HEK293T (cell line): ENCODE measurements around the gene FBXL20.

Experiments used
- CTCF ChIA-PET: fragments of 350-600 bp; formaldehyde crosslinking; extraction: SDS; loops from one replicate; lab custom pipeline; 2021; ENCODE audit warnings: antibody characterized with exemption, inconsistent platforms; lab: Yijun Ruan, JAX
- POLR2A ChIA-PET: fragments of 350-600 bp; formaldehyde crosslinking; extraction: SDS; loops from one replicate; lab custom pipeline; 2020; ENCODE audit warnings: antibody characterized with exemption, inconsistent platforms; lab: Yijun Ruan, JAX
- DNase-seq: peaks from one replicate; pipeline ENCODE4 v3.0.0; 2012; ENCODE audit warnings: mixed read lengths; ENCODE audit errors: extremely low spot score
- ARNT ChIP-seq: fragments of 450-650 bp; IDR thresholded peaks from 2 replicates; pipeline ENCODE4 v1.6.1; 2017; ENCODE audit warnings: mild to moderate bottlenecking
- BHLHE40 ChIP-seq: fragments of 450-650 bp; IDR thresholded peaks from 2 replicates; pipeline ENCODE4 v1.6.1; 2016; ENCODE audit warnings: mild to moderate bottlenecking, moderate library complexity, borderline replicate concordance
- CTBP1 ChIP-seq: fragments of 450-650 bp; IDR thresholded peaks from 2 replicates; pipeline ENCODE4 v1.6.1; 2016; ENCODE audit warnings: borderline replicate concordance
- ELF4 ChIP-seq: fragments of 450-650 bp; IDR thresholded peaks from 2 replicates; pipeline ENCODE4 v1.6.1; 2017; ENCODE audit warnings: antibody characterized with exemption
- FOXA1 ChIP-seq: fragments of 450-650 bp; IDR thresholded peaks from 2 replicates; pipeline ENCODE4 v1.6.1; 2016; ENCODE audit warnings: mild to moderate bottlenecking
- FOXK2 ChIP-seq: fragments of 450-650 bp; IDR thresholded peaks from 2 replicates; pipeline ENCODE4 v1.6.1; 2016; ENCODE audit warnings: mild to moderate bottlenecking
- FOXM1 ChIP-seq: fragments of 450-650 bp; IDR thresholded peaks from 2 replicates; pipeline ENCODE4 v1.6.1; 2017; ENCODE audit warnings: mild to moderate bottlenecking, borderline replicate concordance
- HDGF ChIP-seq: fragments of 450-650 bp; IDR thresholded peaks from 2 replicates; pipeline ENCODE4 v1.6.1; 2017; ENCODE audit warnings: antibody characterized with exemption, borderline replicate concordance
- L3MBTL2 ChIP-seq: fragments of 450-650 bp; conservative IDR thresholded peaks from 2 replicates; pipeline ENCODE4 v1.6.1; 2016; ENCODE audit warnings: mild to moderate bottlenecking
- LEF1 ChIP-seq: fragments of 450-650 bp; IDR thresholded peaks from 2 replicates; pipeline ENCODE4 v1.6.1; 2017; ENCODE audit warnings: mild to moderate bottlenecking, borderline replicate concordance
- NFRKB ChIP-seq: fragments of 450-650 bp; IDR thresholded peaks from 2 replicates; pipeline ENCODE4 v1.6.1; 2016; ENCODE audit warnings: mild to moderate bottlenecking, moderate library complexity
- PKNOX1 ChIP-seq: fragments of 450-650 bp; IDR thresholded peaks from 2 replicates; pipeline ENCODE4 v1.6.1; 2016
- SP1 ChIP-seq: fragments of 450-650 bp; IDR thresholded peaks from 2 replicates; pipeline ENCODE4 v1.6.1; 2017
- SUZ12 ChIP-seq: fragments of 450-650 bp; IDR thresholded peaks from 2 replicates; pipeline ENCODE4 v1.6.1; 2016; ENCODE audit warnings: mild to moderate bottlenecking
- TARDBP ChIP-seq: fragments of 450-650 bp; IDR thresholded peaks from 2 replicates; pipeline ENCODE4 v1.6.1; 2016
- ZNF384 ChIP-seq: fragments of 450-650 bp; IDR thresholded peaks from 2 replicates; pipeline ENCODE4 v1.6.1; 2016

The FBXL20 gene

GRCh38 chr17:39239640-39240314, 161.6 kb downstream of the FBXL20 start:
- TF ChIP-seq ARNT (no peak), HDGF (0 out of 2 replicates have a peak, but pooled peaks have one; percentile 41), FOXA1 (no peak)
- peak; percentile 61 for DNase-seq
- ChIA-PET POLR2A (interaction anchor here (5.7 kb wide), 1 partner anchor 41 kb away, joined by 32 read pairs; the partner anchor contains the start of gene RPL19), CTCF (interaction anchor here (0.6 to 6.1 kb wide), 7 partner anchors 9 to 276 kb away, joined by 3 to 96 read pairs (median 5); no protein-coding TSS in a partner anchor)

GRCh38 chr17:39238311-39238972, 163.0 kb downstream of the FBXL20 start:
- DNase-seq = no peak
- ChIA-PET POLR2A (interaction anchor here (1.3 to 5.7 kb wide), 3 partner anchors 33 to 39 kb away, joined by 3 to 32 read pairs (median 6); partner anchors contain the start of gene RPL19), CTCF (interaction anchor here (0.5 to 6.1 kb wide), 8 partner anchors 9 to 74 kb away, joined by 3 to 96 read pairs (median 4); partner anchors contain the start of gene RPL19)
- TF ChIP-seq HDGF (no peak), FOXM1 (no peak), SP1 (no peak), PKNOX1 (no peak), L3MBTL2 (no peak), FOXK2 (no peak), ARNT (no peak), ELF4 (no peak), ZNF384 (no peak), NFRKB (no peak), LEF1 (no peak), TARDBP (no peak), CTBP1 (no peak), BHLHE40 (no peak), FOXA1 (no peak), SUZ12 (no peak)

- POLR2A ChIA-PET = interaction anchor here (1.3 to 5.7 kb wide), 4 partner anchors 32 to 38 kb away, joined by 3 to 36 read pairs (median 19); partner anchors contain the start of gene RPL19
- DNase-seq = no peak
- CTCF ChIA-PET = interaction anchor here (1.0 to 6.1 kb wide), 6 partner anchors 7 to 72 kb away, joined by 3 to 96 read pairs (median 9); partner anchors contain the start of genes ARL5C and RPL19
- TF ChIP-seq LEF1 = no peak
- no peak for TF ChIP-seq ZNF384
- no peak for TF ChIP-seq ARNT
- no peak for TF ChIP-seq HDGF
- no peak for TF ChIP-seq L3MBTL2
- no peak for TF ChIP-seq SUZ12
- TF ChIP-seq ELF4 = no peak
- no peak for TF ChIP-seq NFRKB
- no peak for TF ChIP-seq SP1
- no peak for TF ChIP-seq BHLHE40
Observed at GRCh38 chr17:39237586-39237985, 163.8 kb downstream of the FBXL20 start.

- DNase-seq = no peak
- ChIA-PET POLR2A (interaction anchor here (1.3 to 2.5 kb wide), 3 partner anchors 31 to 37 kb away, joined by 3 to 36 read pairs (median 9); partner anchors contain the start of gene RPL19), CTCF (interaction anchor here (0.9 to 6.1 kb wide), 11 partner anchors 8 to 214 kb away, joined by 3 to 96 read pairs (median 7); partner anchors contain the start of genes ARL5C and MED1)
- no peak for TF ChIP-seq SP1
- TF ChIP-seq LEF1 = no peak
- no peak for TF ChIP-seq ARNT
- TF ChIP-seq BHLHE40 = no peak
- TF ChIP-seq ZNF384 = no peak
- no peak for TF ChIP-seq L3MBTL2
- no peak for TF ChIP-seq PKNOX1
- no peak for TF ChIP-seq FOXK2
- TF ChIP-seq FOXM1 = no peak
- no peak for TF ChIP-seq ELF4
- TF ChIP-seq FOXA1 = no peak
- TF ChIP-seq CTBP1 = no peak
- no peak for TF ChIP-seq TARDBP
- no peak for TF ChIP-seq HDGF
- no peak for TF ChIP-seq SUZ12
- no peak for TF ChIP-seq NFRKB
Observed at GRCh38 chr17:39236981-39237441, 164.4 kb downstream of the FBXL20 start.

GRCh38 chr17:39236450-39236927, 164.9 kb downstream of the FBXL20 start:
- DNase-seq = no peak
- ChIA-PET POLR2A (interaction anchor here (0.9 to 2.5 kb wide), 4 partner anchors 8 to 165 kb away, joined by 3 to 36 read pairs (median 6); partner anchors contain the start of genes FBXL20 and RPL19), CTCF (interaction anchor here (0.5 to 6.1 kb wide), 36 partner anchors 8 to 574 kb away, joined by 3 to 96 read pairs (median 4); partner anchors contain the start of genes ARL5C, MED1, RPL19 and STAC2)
- TF ChIP-seq HDGF (no peak), ARNT (no peak), ZNF384 (no peak), PKNOX1 (no peak), BHLHE40 (no peak), NFRKB (no peak), CTBP1 (no peak), FOXM1 (no peak), TARDBP (no peak), LEF1 (no peak)
